Common myeloid progenitor, CD34-positive (primary cell): Measurements from ENCODE around the gene GRID2.

Experiments used
- CTCF ChIA-PET: fragments of 350-600 bp; sonication (Branson Sonifier 250); formaldehyde crosslinking; loops from one replicate; lab custom pipeline; 2021; ENCODE audit warnings: antibody characterized with exemption; lab: Charles Lee
- POLR2A ChIA-PET: fragments of 350-600 bp; sonication (Branson Sonifier 250); formaldehyde crosslinking; loops from one replicate; lab custom pipeline; 2021; ENCODE audit warnings: antibody characterized with exemption; lab: Charles Lee
- DNase-seq, 3 donors: peaks; one replicate each; pipeline versions ENCODE4 v3.0.0 to v3.0.0-alpha.2; 2013
- H3K27ac ChIP-seq, 2 experiments: 1 replicate in 1 of 2; 2 replicates in 1 of 2; pipeline ENCODE4 v1.7.0; 2013; ENCODE audit warnings: inconsistent platforms in 2 of 2, low read length in 2 of 2, mild to moderate bottlenecking in 2 of 2, low read depth in 1 of 2, moderate library complexity in 1 of 2; ENCODE audit not compliant: severe bottlenecking in 2 of 2, insufficient read depth in 1 of 2, poor library complexity in 1 of 2
- H3K27me3 ChIP-seq, 5 experiments: replicated peaks in 2 of 5; 1 replicate in 3 of 5; 2 replicates in 2 of 5; pipeline versions ENCODE4 v1.6.1 to v1.7.0; 2013; ENCODE audit warnings: low read length in 4 of 5, mild to moderate bottlenecking in 2 of 5, moderate library complexity in 2 of 5, inconsistent platforms in 1 of 5; ENCODE audit not compliant: insufficient read depth in 5 of 5, control insufficient read depth in 4 of 5
- H3K36me3 ChIP-seq, 4 experiments: 1 replicate in 2 of 4; 2 replicates in 2 of 4; pipeline versions ENCODE4 v1.6.1 to v1.7.0; 2013; ENCODE audit warnings: low read length in 3 of 4, control low read depth in 1 of 4, mild to moderate bottlenecking in 1 of 4; ENCODE audit not compliant: control insufficient read depth in 4 of 4, insufficient read depth in 4 of 4
- H3K4me1 ChIP-seq, 4 experiments: 1 replicate in 3 of 4; 2 replicates in 1 of 4; pipeline versions ENCODE4 v1.6.1 to v1.7.1; 2013; ENCODE audit warnings: low read length in 3 of 4, mild to moderate bottlenecking in 3 of 4, control low read depth in 1 of 4, inconsistent platforms in 1 of 4, moderate library complexity in 1 of 4; ENCODE audit not compliant: control insufficient read depth in 4 of 4, insufficient read depth in 4 of 4; ENCODE audit errors: control extremely low read depth in 1 of 4
- H3K4me3 ChIP-seq, 7 experiments: 1 replicate in 4 of 7; 2 replicates in 3 of 7; pipeline versions ENCODE4 v1.5.1 to v1.7.0; 2013; ENCODE audit warnings: mild to moderate bottlenecking in 7 of 7, low read length in 6 of 7, moderate library complexity in 6 of 7, inconsistent platforms in 2 of 7, low read depth in 2 of 7, control low read depth in 1 of 7; ENCODE audit not compliant: insufficient read depth in 4 of 7, control insufficient read depth in 1 of 7; ENCODE audit errors: extremely low read depth in 1 of 7
- H3K9me3 ChIP-seq, 5 experiments: 1 replicate in 4 of 5; 2 replicates in 1 of 5; pipeline versions ENCODE4 v1.6.1 to v1.7.1; 2013; ENCODE audit warnings: low read length in 4 of 5, mild to moderate bottlenecking in 2 of 5, inconsistent platforms in 1 of 5, low read depth in 1 of 5, moderate library complexity in 1 of 5; ENCODE audit not compliant: control insufficient read depth in 4 of 5, insufficient read depth in 2 of 5; ENCODE audit errors: control extremely low read depth in 1 of 5
- WGBS: methylation state at CpG from one replicate; pipeline ENCODE4 v1.1.5; 2013; ENCODE audit not compliant: insufficient coverage; 5-methylcytosine and 5-hydroxymethylcytosine counted together

GRID2 gene

DNA sequence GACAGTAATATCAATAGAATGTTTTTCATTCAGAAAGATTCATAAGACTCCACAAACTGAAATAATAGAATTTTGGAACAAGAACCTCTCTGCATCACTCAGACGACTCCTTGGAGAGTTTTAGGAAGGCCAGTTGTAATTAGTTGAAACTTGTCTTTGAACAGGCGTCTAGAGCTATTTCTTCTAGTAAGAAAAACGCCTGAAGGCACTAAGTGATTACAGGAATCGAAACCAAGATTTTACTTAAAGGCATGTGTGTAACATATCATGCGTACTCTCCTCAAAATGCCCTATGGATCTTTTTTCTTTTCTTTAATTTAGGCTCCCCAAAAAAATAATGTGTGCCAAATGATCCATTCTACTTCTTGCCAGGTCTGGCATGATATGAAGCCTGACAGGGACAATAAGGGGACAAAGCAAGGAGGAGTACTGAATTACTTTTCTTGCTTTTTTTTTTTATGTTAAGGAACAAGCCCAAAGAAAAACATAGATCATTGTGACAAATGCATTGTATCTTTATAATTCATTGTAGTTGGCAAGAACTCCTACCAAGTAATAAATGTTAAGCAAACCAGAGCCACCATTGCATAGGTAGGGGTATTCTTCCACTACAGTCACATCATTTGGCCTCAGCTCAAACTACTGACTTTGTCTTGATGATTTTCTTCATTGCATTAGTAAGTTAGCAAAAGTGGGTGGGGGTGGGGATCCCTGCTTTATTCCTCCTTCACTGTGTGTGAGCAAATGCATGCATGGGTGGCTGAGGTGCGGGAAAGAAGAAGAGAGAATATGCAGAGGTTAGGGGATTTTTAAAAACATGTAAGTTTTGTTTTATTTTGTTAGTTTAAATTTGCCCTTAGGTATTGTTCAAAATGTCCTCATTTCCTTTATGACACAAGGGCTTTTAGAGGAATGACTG, 1444.9 kb downstream of the GRID2 start:
- ChIA-PET POLR2A (no interaction called here), CTCF (no interaction called here)
- Histone ChIP-seq H3K27me3 (no peaks in the 10 kb centered on the region), H3K4me1 (no peaks in the 10 kb centered on the region), H3K36me3 (no peaks in the 10 kb centered on the region), H3K27ac (no peak overlapping the region), H3K9me3 (no peaks in the 10 kb centered on the region), H3K4me3 (no peak overlapping the region)
- DNase-seq = no peak
- WGBS = 96% methylated on average over 4 of the region's 6 CpGs

DNA sequence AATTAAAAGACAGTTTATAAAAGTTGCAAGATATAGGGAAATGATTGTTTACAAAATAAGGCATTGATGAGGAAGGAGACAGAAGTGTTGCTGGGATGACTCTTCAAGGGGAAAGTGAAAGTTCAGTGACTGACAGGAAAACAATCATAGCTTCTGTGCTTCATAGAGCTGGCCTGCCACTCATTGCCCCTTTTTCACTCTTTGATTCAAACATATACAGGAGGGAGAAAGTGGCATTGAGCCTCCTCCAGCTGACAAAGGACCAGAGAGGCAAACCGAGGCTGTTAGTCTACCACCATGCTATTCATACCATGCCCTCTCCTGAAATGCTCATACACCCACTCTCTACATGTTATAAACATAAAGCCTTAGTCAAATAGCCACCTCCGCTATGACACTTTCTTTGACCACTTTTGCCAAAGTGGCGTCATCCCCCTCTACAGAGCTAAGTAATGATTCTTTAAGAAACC, 1445.6 kb downstream of the GRID2 start:
- DNase-seq = no peak
- Histone ChIP-seq H3K4me3 (no peak overlapping the region), H3K9me3 (no peaks in the 10 kb centered on the region), H3K4me1 (no peaks in the 10 kb centered on the region), H3K36me3 (no peaks in the 10 kb centered on the region), H3K27me3 (no peaks in the 10 kb centered on the region), H3K27ac (no peak overlapping the region)
- 100% methylated on average over 2 of the region's 3 CpGs for WGBS
- ChIA-PET POLR2A (no interaction called here), CTCF (no interaction called here)

DNA sequence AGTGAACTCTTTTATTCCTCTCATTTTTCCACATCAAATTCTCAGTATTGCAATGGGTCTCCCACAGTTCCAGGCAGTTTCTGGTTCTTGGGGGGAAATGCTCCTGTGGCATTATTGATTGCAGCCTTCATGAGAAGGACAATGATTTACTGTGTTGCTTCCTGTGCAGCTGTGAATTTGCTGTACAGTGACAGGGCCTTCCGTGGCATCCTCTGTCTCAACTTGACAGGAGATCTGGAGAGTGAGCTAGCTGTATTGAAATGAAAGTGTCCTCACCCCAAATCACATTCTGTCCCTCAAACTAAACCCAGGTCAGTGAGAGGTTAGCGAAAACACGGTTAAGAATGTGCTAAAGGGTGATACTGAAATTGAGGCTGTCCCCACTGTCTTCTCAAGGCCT, 1447.6 kb downstream of the GRID2 start:
- POLR2A ChIA-PET = no interaction called here
- H3K9me3 ChIP-seq = no peaks in the 10 kb centered on the region
- H3K36me3 ChIP-seq = no peaks in the 10 kb centered on the region
- no peaks in the 10 kb centered on the region for H3K4me1 ChIP-seq
- no peak overlapping the region for H3K4me3 ChIP-seq
- WGBS = 0% methylated on average over 1 of the region's 3 CpGs
- no peak overlapping the region for H3K27ac ChIP-seq
- peak in 2 of 3 donors; percentile 5 to 24 for DNase-seq
- H3K27me3 ChIP-seq = no peaks in the 10 kb centered on the region
- CTCF ChIA-PET = interaction anchor here (1.2 kb wide), 1 partner anchor 13 kb away, joined by 3 read pairs; no protein-coding TSS in a partner anchor

DNA sequence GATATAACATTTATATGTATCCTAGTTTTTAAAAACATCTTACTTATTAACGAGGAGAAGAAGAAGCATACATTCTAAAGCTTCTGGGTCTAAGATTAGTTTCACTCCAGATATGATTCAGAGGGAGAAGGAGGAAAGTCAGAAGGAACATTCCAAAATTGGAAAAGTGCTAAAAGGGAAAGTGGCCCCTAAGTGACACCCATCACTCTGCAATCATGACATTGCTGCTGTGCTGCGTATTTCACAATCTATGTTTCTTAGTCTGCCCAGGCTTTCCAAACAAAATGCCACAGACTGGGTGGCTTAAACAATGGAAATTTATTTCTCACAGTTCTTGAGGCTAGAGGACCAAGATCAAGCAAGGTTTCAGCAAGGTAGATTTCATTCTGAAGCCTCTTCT, 1452.3 kb downstream of the GRID2 start:
- WGBS = 67% methylated on average over 1 of the region's 2 CpGs
- H3K4me3 ChIP-seq = no peak overlapping the region
- ChIA-PET CTCF (interaction anchor here (1.0 kb wide), 1 partner anchor 8 kb away, joined by 5 read pairs; no protein-coding TSS in a partner anchor), POLR2A (no interaction called here)
- no peaks in the 10 kb centered on the region for H3K27me3 ChIP-seq
- no peak for DNase-seq
- no peaks in the 10 kb centered on the region for H3K4me1 ChIP-seq
- no peak overlapping the region for H3K27ac ChIP-seq
- no peaks in the 10 kb centered on the region for H3K9me3 ChIP-seq
- no peaks in the 10 kb centered on the region for H3K36me3 ChIP-seq

DNA sequence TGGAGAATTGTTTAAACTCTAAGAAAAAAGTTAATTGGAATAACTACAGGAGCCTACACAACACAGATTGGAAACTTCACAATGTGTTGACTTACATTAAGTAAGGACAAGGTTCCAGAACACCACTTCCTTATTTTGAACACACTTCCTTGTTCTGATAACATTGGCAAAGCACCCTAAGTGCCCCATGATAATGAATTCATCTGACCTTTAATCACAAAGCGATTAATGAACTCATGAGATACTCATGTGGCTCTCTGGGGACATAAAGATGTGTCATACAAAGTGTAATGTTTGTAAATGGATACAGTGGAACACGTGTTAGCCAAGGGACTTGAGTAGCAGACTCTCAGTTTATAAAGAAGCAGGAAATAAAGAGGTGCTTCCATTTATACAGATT, 1455.7 kb downstream of the GRID2 start:
- no peak overlapping the region for H3K4me3 ChIP-seq
- H3K4me1 ChIP-seq = no peaks in the 10 kb centered on the region
- CTCF ChIA-PET = interaction anchor here (1.5 kb wide), 1 partner anchor 12 kb away, joined by 4 read pairs; no protein-coding TSS in a partner anchor
- DNase-seq = peak in 2 of 3 donors; percentile 14 to 37
- POLR2A ChIA-PET = no interaction called here
- no peaks in the 10 kb centered on the region for H3K9me3 ChIP-seq
- no peak overlapping the region for H3K27ac ChIP-seq
- no peaks in the 10 kb centered on the region for H3K27me3 ChIP-seq
- no peaks in the 10 kb centered on the region for H3K36me3 ChIP-seq
- 71% methylated on average over 2 of the region's 2 CpGs for WGBS

DNA sequence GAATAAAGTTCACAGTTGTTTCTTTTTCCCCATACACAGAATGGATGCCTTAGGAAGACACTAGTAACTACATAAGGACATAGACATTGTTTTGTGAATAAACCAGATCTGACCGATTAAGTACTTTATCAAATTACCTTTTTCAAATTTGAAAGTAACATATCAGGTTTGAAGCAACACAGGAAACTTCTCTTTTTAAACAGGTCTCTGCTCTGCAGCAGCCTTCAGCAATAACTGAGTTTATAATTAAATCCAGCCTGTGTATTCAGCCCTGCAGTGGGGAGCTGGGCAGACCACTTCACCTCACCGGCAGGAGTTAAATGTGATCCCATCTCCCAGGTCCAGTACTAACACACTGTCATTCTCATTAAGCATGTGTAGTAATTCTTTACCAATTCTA, 1456.5 kb downstream of the GRID2 start:
- WGBS = 100% methylated on average over 1 of the region's 2 CpGs
- Histone ChIP-seq H3K4me3 (no peak overlapping the region), H3K9me3 (no peaks in the 10 kb centered on the region), H3K27me3 (no peaks in the 10 kb centered on the region), H3K36me3 (no peaks in the 10 kb centered on the region), H3K27ac (no peak overlapping the region), H3K4me1 (no peaks in the 10 kb centered on the region)
- POLR2A ChIA-PET = no interaction called here
- no peak for DNase-seq
- CTCF ChIA-PET = no interaction called here

DNA sequence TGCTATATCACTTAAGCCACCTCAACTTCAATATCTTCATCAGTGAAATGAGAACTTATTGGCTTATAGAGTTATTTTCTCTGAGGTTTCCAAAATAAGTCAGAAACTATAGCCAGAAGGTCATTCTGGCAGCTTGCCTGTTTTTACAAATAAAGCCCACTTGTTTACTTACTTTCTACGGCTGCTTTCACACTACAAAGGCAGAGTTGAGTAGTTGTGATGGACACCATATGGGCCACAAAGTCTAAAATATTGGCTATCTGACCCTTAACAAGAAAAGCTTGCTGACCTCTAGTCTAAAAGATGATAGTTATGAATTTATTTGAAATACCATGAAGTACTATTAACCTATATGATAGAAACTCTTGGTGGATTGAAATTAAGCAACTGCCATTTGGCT, 1457.5 kb downstream of the GRID2 start:
- WGBS = no CpG with 5 or more reads among the region's 1 CpG
- CTCF ChIA-PET = no interaction called here

More for the DNA sequence above, 1457.5 kb downstream of the GRID2 start:
- Histone ChIP-seq H3K27me3 (no peaks in the 10 kb centered on the region), H3K4me3 (no peak overlapping the region), H3K27ac (no peak overlapping the region), H3K9me3 (no peaks in the 10 kb centered on the region), H3K4me1 (no peaks in the 10 kb centered on the region), H3K36me3 (no peaks in the 10 kb centered on the region)
- DNase-seq = no peak
- POLR2A ChIA-PET = no interaction called here
